Right renal pelvis (tissue), 4 donors: ENCODE results near the gene FATE1. TPM values are rescaled to one million over a fixed set of nuclear protein-coding genes. Genes with fewer than 3 reads are reported as not detected.
A peak's percentile ranks its signal among the peaks of the same experiment; 100 is the strongest.
"Not testable (repeated sequence)": the region's sequence is repeated elsewhere in the genome, so short reads cannot be mapped to it uniquely, and the experiment has no call there.

ENCODE experiments used
- DNase-seq, 4 donors: peaks; one replicate each; pipeline ENCODE4 v3.0.0-alpha.2; 2013; ENCODE audit warnings: low read depth in 4 of 4, low spot score in 3 of 4, missing footprints in 1 of 4
- polyA plus RNA-seq, 4 donors: library from polyadenylated mRNA; unstranded; fragments of 120-200 nt; gene quantifications; one replicate each; pipeline ENCODE4 v1.2.1, GENCODE V29; 2013; ENCODE audit not compliant: insufficient read length in 4 of 4

FATE1 gene
- under 1 TPM in 1 of 4 donors, not detected in 3; 0.38 TPM for polyA plus RNA-seq

DNA sequence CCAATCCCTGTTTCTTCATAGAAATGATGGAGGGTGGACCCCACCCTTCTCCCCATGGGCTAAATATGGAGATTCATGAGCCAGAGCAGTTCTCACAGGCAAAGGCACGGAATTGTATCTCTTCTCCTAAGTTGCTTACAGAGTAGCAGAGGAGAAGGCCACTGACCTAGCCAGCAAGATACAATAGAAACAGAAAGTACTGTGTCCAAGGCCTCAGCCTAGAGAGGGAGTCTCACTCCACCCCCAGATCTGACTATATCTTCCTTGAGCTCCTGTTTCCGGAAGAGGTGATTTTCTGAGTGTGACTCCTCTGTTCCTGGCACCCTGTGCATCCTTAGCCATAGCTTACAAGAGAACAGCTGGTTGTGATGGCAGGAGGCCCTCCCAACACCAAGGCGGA lies at the start of gene FATE1:
TSS of gene FATE1 (plus strand) at position 284 of the 400 bp plus-strand sequence. CDS start at position 369, 85 bp downstream.
- DNase-seq = no peak

- no peak for DNase-seq
These were observed 40.6 kb upstream of the FATE1 start for GRCh38 chrX:151675121-151675746.

- no peak for DNase-seq
These were observed 39.6 kb upstream of the FATE1 start for GRCh38 chrX:151676196-151676595.

- no peak for DNase-seq
These were observed 35.9 kb upstream of the FATE1 start for GRCh38 chrX:151679798-151680402.

DNA sequence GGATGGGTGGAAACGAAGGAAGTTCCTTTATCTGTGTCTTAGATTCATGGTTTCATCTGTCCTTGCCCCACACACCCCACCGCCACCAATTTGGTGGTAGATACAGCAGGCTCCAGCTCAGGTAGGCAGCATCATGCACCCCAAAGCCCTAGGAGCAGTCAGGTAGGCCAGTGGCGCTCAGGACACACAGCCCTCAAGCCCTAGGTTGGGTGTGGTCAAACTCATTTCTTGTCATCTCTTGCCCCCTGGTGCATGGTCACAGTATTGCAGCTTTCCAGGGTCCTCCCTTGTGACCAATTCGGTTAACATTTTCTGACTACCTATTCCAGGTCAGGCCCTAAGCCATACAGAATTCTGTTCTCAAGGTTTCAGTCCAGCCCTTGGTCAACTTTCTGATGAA lies 35.0 kb upstream of the FATE1 start:
- peak in 1 of 4 donors; percentile 22 for DNase-seq

- DNase-seq = no peak
These were observed 28.2 kb upstream of the FATE1 start for GRCh38 chrX:151687635-151688034.

- DNase-seq = no peak
These were observed 27.1 kb upstream of the FATE1 start for GRCh38 chrX:151688695-151689094.

- DNase-seq = no peak
These were observed 23.0 kb upstream of the FATE1 start for GRCh38 chrX:151692825-151693224.

DNA sequence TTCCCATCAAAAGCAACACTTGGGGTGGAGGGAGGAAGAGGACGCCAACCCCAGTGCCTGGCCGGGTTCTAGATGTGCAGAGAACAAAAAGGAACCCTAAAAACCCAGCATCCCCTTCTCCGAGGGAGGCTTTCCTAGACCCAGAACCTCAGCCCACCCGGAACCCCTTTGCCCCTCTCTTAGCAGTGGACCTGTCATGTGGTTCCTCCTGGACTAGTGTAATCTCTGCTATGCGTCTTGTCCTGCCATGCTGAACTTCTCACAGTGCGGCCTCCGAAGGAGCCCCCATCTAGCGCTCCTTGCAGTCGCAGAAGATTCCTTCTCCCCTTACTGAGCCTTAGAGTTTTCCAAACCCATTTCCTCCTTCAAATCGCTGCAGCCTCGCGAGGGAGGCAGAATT lies 21.7 kb upstream of the FATE1 start:
- DNase-seq = no peak

DNA sequence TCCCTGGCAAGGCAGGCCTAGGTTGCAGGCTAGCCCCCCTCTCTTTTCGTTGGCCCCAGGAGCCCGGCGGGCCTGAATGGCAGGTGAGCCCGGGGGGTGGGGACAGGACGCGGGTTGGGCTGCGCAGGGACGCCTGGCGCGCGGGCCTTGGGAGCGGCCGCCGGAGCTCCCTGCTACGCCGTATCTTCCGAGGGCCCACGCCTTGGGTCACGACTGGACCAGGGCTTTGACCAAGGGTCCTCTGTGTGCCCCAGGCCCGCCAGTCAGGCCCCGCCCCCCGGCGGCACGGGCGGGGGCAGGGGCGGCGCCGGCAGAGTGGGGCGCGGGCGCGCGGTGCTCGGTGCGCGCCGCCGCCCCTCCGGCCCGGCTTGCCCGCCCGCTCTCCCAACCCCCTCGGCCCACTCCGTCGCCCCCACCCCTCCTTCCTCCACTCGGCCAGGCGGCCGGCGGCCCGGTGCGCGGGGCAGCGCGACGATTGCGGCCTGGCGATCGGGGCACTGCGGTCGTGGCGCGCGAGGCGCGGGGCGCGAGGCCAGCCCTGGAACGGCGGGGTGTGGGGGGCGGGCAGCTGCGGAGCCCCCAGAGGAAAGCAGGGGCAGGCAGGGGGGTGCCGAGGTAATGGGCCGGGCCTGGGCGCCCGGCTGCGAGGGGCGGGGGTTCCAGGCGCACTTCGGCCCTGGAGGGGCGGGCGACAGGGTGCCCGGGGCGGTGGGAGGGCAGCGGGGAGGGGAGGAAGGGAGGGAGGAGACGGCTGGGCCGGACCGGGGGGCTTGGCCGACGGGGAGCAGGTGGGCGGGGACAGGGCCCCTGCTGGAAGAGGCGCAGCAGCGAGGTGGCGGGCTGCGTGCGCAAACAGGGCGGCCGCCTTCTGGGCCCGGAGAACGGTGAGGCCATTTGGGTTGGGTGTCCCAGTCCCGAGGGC lies 20.9 kb upstream of the FATE1 start, which contains the start of gene PRRG3:
TSS of gene PRRG3 (plus strand) at position 798 of the 922 bp plus-strand sequence. CDS start 3,357 bp downstream, outside the sequence.
- no peak for DNase-seq

DNA sequence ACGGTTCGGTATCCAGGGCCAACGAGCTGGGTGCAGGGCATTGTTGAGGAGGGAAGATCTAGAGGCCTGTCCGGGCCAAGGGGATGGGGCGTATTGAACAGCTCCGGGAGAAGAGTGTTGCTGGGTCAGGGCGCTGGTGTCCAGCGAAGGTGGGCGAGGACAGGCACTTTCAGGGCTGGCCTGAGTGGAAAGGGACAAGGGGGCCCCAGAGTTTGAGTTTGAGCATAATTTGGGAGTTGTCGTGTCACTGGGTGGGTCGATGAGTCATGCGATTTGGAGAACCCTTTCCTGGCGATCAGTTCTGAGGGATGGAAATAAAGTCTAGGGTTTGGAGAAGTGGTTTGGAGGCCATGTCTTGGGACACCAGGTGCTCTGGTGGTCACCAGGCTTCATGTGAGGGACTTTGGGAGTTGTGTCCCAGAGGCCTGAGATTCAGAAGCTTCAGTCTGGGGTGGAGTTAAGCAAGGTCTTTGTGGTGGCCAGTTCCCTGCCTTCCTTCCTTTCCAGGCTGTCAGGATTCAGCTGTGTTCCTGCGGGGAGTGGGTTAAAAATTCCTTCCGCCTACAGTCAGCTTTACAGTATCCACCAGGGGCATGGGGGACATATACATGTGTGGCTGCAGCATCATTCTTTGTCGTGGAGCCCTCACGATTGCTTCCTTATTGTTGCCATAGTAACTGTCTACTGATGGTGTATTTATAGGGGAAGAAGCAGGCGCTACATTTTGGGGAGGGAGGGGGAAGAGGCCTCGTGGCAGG lies 20.1 kb upstream of the FATE1 start:
- DNase-seq = no peak

DNA sequence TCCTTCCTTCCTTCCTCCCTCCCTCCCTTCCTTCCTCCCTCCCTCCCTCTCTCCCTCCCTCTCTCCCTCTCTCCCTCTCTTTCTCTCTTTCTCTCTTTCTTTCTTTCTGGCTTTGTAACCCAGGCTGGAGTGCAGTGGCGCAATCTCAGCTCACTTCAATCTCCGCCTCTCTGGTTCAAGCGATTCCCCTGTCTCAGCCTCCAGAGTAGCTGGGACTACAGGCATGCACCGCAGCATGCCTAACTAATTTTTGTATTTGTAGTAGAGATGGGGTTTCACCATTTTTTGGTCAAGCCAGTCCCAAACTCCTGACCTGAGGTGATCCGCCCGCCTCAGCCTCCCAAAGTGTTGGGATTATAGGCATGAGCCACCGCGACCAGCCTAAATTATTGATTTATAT lies 18.8 kb upstream of the FATE1 start:
- DNase-seq = not testable (repeated sequence)

- no peak for DNase-seq
These were observed 18.3 kb upstream of the FATE1 start for GRCh38 chrX:151697522-151697921.

DNA sequence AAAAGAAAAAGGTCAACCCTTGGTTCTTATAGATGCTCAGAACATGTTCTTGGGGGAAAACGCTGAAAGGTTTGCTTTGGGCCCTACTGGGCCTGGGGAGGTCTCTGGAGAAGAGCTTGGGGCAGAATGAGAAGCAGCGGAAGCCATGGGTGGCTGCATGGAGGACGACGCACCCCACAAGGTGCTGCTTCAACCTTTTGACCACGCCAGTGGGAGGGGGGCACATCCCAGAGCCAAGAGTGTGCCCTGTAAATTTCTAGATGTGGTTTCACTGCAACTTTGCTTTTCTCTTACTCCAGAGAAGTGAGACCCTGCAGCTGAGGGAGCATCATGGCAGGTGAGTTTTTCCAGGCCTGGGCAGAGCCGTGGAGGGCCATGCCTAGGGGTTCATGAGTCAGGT lies 17.4 kb upstream of the FATE1 start:
- DNase-seq = no peak

DNA sequence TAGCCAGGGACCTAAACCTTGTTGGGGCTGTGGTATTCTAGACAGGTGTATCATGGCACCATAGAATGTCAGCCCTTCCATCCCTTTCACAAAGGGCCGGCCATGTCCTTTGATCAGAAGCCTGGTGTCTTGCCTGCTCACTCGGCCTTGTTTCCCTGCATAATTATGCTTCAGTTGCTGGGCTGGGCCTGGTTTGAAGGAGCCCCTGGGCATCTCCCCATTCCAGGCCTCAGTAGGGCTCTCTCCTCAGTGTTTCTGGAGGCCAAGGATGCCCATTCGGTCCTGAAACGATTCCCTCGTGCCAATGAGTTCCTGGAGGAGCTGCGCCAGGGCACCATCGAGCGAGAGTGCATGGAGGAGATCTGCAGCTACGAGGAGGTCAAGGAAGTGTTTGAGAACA lies 16.1 kb upstream of the FATE1 start:
- DNase-seq = no peak

DNA sequence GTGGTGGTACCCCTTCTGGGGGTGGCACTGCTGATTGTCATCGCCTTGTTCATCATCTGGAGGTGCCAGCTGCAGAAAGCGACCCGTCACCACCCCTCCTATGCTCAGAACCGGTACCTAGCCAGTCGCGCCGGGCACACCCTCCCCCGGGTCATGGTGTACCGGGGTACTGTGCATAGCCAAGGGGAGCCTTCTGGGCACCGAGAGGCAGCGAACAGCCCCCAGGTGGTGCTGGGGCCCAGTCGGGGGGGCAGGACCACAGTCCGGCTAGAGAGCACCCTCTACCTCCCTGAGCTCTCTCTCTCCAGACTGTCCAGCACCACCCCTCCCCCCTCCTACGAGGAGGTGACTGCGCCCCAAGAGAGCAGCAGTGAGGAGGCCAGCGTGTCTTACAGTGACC lies 15.3 kb upstream of the FATE1 start:
- no peak for DNase-seq

DNA sequence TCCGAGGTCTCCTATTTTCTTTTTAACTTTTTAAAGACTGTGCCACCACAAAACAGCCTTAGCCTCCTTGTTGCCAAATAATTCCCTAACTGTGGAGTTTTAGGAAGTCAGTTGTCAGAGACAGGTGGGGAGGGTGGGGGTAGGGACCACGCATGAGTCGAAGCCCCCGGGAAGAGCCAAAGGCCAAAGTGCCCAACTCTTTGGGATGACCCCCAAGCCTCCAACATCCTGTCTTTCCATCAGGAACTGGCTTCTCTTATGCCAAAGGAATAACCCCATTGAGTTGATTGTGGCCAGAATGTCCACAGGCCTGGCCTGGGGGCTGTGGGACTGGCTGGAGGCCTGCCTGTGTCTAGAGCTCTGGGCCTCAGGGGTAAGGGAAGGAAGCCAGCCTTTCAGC lies 14.8 kb upstream of the FATE1 start:
- no peak for DNase-seq

GRCh38 chrX:151701531-151701930 lies 14.3 kb upstream of the FATE1 start:
- DNase-seq = no peak

GRCh38 chrX:151702026-151702714 lies 13.7 kb upstream of the FATE1 start:
- no peak for DNase-seq

- no peak for DNase-seq
These were observed 13.0 kb upstream of the FATE1 start for GRCh38 chrX:151702741-151703340.
